Ascending aorta (tissue), 2 donors: Measurements from ENCODE around the gene NASP. TPM values are rescaled to one million over a fixed set of nuclear protein-coding genes. Genes with fewer than 3 reads are reported as not detected.

Experiments used
- DNase-seq, 2 donors: peaks; one replicate each; pipeline ENCODE4 v3.0.0-alpha.2; 2019; ENCODE audit warnings: low spot score in 2 of 2
- H3K27ac ChIP-seq, 2 donors: fragments of 200-600 bp; sonication (generic); one replicate each; pipeline ENCODE4 v1.5.1; 2016 to 2017; ENCODE audit warnings: mild to moderate bottlenecking in 1 of 2
- H3K27me3 ChIP-seq: fragments of 200-600 bp; sonication (generic); one replicate; pipeline ENCODE4 v1.5.1; 2017
- H3K36me3 ChIP-seq, 2 donors: fragments of 200-600 bp; sonication (generic); one replicate each; pipeline ENCODE4 v1.5.1; 2016
- H3K4me1 ChIP-seq, 2 donors: fragments of 200-600 bp; sonication (generic); one replicate each; pipeline ENCODE4 v1.5.1; 2016 to 2017; ENCODE audit warnings: mild to moderate bottlenecking in 1 of 2
- H3K4me3 ChIP-seq, 2 donors: fragments of 200-600 bp; sonication (generic); one replicate each; pipeline ENCODE4 v1.5.1; 2016 to 2017; ENCODE audit warnings: mild to moderate bottlenecking in 1 of 2
- H3K9me3 ChIP-seq, 2 donors: fragments of 200-600 bp; sonication (generic); one replicate each; pipeline ENCODE4 v1.5.1; 2016
- CTCF ChIP-seq, 3 experiments: fragments of 200-600 bp in 2 of 3; fragments of 450-650 bp in 1 of 3; sonication (generic) in 2 of 3; IDR thresholded peaks; one replicate each; pipeline ENCODE4 v1.5.1; 2016 to 2019; ENCODE audit warnings: antibody characterized with exemption in 3 of 3, mild to moderate bottlenecking in 1 of 3, moderate library complexity in 1 of 3
- intact Hi-C: fragments of 100-400 bp; cut with DNase I; formaldehyde crosslinking; loops from one replicate; pipeline ENCODE4 v1.15.1; 2023
- total RNA-seq: library from RNA; depleted of rRNA; stranded (reverse); fragments of >200 nt; gene quantifications from one replicate; pipeline ENCODE4 v1.1.0, GENCODE V29; 2016

Gene NASP
- total RNA-seq, 1 donor from 2014 or later, result 49.1 TPM

DNA sequence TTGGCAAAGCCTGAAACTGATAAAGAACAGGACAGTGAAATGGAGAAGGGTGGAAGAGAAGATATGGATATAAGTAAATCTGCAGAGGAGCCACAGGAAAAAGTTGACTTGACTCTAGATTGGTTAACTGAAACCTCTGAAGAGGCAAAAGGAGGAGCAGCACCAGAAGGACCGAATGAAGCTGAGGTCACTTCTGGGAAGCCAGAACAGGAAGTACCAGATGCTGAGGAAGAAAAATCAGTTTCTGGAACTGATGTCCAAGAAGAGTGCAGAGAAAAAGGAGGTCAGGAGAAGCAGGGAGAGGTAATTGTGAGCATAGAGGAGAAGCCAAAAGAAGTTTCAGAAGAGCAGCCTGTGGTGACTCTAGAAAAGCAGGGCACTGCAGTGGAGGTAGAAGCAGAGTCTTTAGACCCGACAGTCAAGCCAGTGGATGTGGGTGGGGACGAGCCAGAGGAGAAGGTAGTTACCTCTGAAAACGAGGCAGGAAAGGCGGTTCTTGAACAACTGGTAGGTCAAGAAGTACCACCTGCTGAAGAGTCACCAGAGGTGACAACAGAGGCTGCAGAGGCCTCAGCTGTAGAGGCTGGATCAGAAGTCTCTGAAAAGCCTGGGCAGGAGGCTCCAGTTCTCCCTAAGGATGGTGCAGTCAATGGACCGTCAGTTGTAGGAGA lies 23.7 kb downstream of the NASP start:
- no peak for TF ChIP-seq CTCF (IDR thresholded peaks at IDR 0.05)
- no peaks in the 10 kb centered on the region for H3K27me3 ChIP-seq
- no peaks in the 10 kb centered on the region for H3K9me3 ChIP-seq
- peak overlapping the region in 1 of 2 donors; percentile 3 for H3K27ac ChIP-seq
- H3K4me1 ChIP-seq, result no peaks in the 10 kb centered on the region
- H3K36me3 ChIP-seq, result peaks cover 4 to 14% of the 10 kb centered on the region in 2 donors
- H3K4me3 ChIP-seq, result no peak overlapping the region
- intact Hi-C loops, result no loop called here
- no peak for DNase-seq

DNA sequence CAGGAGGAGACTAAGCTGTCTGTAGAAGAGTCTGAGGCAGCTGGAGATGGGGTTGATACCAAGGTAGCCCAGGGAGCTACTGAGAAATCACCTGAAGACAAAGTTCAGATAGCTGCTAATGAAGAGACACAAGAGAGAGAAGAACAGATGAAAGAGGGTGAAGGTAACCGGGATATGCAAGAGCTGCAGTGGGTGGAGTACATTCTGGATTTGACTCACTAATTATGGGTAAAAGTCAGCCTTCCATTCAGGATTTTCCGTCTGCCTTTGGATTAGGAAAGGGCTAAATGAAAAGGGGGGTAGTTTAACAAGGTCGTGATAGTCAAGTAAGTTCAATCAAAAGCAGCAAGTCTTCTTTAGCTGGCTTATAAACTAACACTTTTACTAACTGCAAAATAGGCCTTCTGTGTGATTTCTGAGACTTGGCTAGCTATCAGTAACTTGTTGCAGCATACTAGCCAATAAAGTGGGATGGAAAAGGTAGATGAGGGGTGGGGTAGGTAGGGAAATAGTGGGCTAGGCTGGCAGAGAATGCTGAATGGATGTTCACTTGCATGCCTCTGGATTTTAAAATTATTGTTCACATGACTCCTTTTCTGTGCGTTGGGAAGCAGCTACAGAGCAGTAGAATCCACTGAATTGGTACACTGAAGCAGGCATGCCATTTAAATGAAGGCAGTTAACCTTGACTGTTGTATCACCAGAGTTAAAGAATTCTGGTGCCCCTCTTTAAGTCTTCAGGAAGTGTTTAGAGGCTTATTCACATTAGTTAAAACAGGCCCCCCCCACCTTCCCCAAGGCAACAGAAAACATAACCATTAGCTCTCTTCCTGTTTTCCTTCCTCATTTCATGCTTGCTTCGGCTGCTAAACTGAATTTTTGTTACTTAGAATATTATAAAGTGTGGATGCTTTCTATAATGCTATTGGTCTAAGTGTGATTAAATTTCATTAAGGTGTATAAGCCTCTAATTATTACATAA lies 24.6 kb downstream of the NASP start:
- intact Hi-C loops, result no loop called here
- Histone ChIP-seq H3K27ac (no peak overlapping the region), H3K36me3 (peaks cover 8 to 14% of the 10 kb centered on the region in 2 donors), H3K9me3 (no peaks in the 10 kb centered on the region), H3K4me1 (no peaks in the 10 kb centered on the region), H3K4me3 (no peak overlapping the region), H3K27me3 (no peaks in the 10 kb centered on the region)
- no peak for TF ChIP-seq CTCF (IDR thresholded peaks at IDR 0.05)
- DNase-seq, result no peak

DNA sequence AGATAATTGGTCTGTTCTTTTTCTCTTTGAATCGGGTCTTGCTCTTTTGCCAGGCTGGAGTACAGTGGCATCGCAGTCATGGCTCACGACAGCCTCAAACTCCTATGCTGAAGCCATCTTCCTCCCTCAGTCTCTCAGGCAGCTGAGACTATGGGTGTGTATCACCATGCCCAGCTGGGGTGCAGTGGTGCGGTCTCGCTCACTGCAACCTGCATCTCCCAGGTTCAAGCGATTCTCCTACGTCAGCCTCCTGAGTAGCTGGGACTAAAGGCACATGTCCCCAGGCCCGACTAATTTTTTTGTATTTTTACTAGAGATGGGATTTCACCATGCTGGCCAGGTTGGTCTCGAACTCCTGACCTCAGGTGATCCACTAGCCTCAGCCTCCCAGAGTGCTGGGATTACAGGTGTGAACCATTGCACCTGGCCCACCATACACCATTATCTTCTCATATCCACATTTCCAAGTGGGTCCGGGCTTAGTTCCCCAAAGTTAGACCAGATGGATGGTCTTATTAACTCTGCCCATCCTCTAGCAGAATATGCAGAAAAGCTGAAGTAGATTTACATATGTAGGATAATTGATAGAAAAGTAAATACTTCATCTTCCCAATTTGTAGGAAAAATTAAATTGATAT lies 26.9 kb downstream of the NASP start:
- Histone ChIP-seq H3K36me3 (peaks cover 28 to 35% of the 10 kb centered on the region in 2 donors), H3K9me3 (no peaks in the 10 kb centered on the region), H3K27me3 (no peaks in the 10 kb centered on the region), H3K4me1 (no peaks in the 10 kb centered on the region), H3K4me3 (no peak overlapping the region), H3K27ac (no peak overlapping the region)
- no peak for DNase-seq
- intact Hi-C loops, result no loop called here
- TF ChIP-seq CTCF (IDR thresholded peaks at IDR 0.05), result no peak

DNA sequence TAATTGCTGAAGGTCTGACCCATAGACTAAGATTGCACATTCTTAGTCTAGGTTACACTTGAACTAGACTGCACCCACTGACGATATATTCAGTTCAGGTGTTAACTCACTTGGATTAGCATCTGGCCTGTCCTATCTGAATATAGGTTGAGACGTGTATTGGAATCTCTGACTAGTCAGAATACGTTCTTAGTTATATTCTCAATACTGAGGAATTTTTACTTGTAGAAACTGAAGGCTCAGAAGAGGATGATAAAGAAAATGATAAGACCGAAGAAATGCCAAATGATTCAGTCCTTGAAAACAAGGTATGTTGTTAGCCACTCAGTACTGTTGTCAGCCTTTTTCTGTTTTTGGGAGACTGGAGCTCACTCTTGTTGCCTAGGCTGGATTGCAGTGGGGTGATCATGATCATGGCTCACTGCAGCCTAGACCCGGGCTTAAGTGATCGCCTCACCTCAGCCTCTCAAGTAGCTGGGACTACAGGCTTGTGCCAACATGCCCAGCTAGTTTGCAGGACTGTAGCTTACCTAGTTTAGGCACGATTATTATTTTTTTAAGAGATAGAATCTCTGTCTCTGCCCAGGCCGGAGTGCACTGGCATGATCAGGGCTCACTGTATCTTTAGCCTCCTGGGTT lies 29.2 kb downstream of the NASP start:
- Histone ChIP-seq H3K9me3 (no peaks in the 10 kb centered on the region), H3K36me3 (peaks cover 50 to 52% of the 10 kb centered on the region in 2 donors), H3K27me3 (no peaks in the 10 kb centered on the region), H3K4me1 (no peaks in the 10 kb centered on the region), H3K27ac (no peak overlapping the region), H3K4me3 (no peak overlapping the region)
- no peak for DNase-seq
- TF ChIP-seq CTCF (IDR thresholded peaks at IDR 0.05), result no peak
- intact Hi-C loops, result no loop called here

DNA sequence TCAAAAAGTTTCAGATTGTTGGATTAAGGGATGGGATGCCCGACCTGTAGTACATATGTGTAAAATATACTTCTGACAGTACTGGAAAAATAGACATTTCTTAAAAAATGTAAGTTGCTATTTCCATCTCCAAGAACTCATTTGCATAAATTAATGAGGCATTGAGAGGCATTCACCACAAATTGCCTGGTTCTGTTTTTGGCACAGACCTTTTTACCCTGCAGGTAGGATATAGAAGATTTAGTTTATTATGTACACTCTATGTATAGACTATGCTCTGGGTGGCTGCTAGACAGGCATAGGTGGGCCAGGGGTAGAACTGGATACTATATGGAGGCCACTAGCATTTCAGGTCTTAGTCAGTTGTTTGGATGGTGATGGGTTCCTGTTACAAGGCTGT lies 32.0 kb downstream of the NASP start:
- Histone ChIP-seq H3K4me3 (no peak overlapping the region), H3K36me3 (peaks cover 43 to 58% of the 10 kb centered on the region in 2 donors), H3K9me3 (no peaks in the 10 kb centered on the region), H3K27ac (no peak overlapping the region), H3K4me1 (no peaks in the 10 kb centered on the region), H3K27me3 (no peaks in the 10 kb centered on the region)
- DNase-seq, result no peak
- no peak for TF ChIP-seq CTCF (IDR thresholded peaks at IDR 0.05)
- intact Hi-C loops, result no loop called here
